HG03135 (cell line): Measurements from ENCODE around the gene DUT.

Experiments used
- ATAC-seq: cut with Tn5 transposase; IDR thresholded peaks from one replicate; pipeline ENCODE4 v1.9.1; 2021; ENCODE audit warnings: mild to moderate bottlenecking, moderate library complexity; ENCODE audit not compliant: unreplicated experiment

DUT gene

GRCh38 chr15:48367483-48367882, 36.3 kb downstream of the DUT start:
- no peak for ATAC-seq

- ATAC-seq = no peak
These were observed 39.2 kb downstream of the DUT start for GRCh38 chr15:48370460-48370859.

- ATAC-seq = no peak
These were observed 40.3 kb downstream of the DUT start for GRCh38 chr15:48371550-48371949.

GRCh38 chr15:48371961-48372360, 40.7 kb downstream of the DUT start:
- ATAC-seq = no peak

- no peak for ATAC-seq
These were observed 42.7 kb downstream of the DUT start for GRCh38 chr15:48373821-48374451.

GRCh38 chr15:48374472-48374871, 43.2 kb downstream of the DUT start:
- no peak for ATAC-seq

- no peak for ATAC-seq
These were observed 44.5 kb downstream of the DUT start for GRCh38 chr15:48375767-48376166.

- no peak for ATAC-seq
These were observed 49.0 kb downstream of the DUT start for GRCh38 chr15:48380198-48380597.

GRCh38 chr15:48381861-48382260, 50.6 kb downstream of the DUT start:
- ATAC-seq = no peak

- no peak for ATAC-seq
These were observed 51.8 kb downstream of the DUT start for GRCh38 chr15:48383031-48383430.

- ATAC-seq = no peak
These were observed 53.4 kb downstream of the DUT start for GRCh38 chr15:48384616-48385015.

GRCh38 chr15:48385031-48385830, 54.0 kb downstream of the DUT start:
- no peak for ATAC-seq

- ATAC-seq = no peak
These were observed 57.0 kb downstream of the DUT start for GRCh38 chr15:48388016-48388851.

GRCh38 chr15:48388910-48389309, 57.7 kb downstream of the DUT start:
- ATAC-seq = no peak

- no peak for ATAC-seq
These were observed 58.5 kb downstream of the DUT start for GRCh38 chr15:48389691-48390143.

- no peak for ATAC-seq
These were observed 60.7 kb downstream of the DUT start for GRCh38 chr15:48391950-48392349.

- ATAC-seq = no peak
These were observed 61.1 kb downstream of the DUT start for GRCh38 chr15:48392356-48392755.
